HCT116 (cell line): ENCODE data around the gene CARNS1. TPM values are rescaled to one million over a fixed set of nuclear protein-coding genes. Genes with fewer than 3 reads are reported as not detected.

Source experiments
- ATAC-seq: fragments of 200-7000 bp; cut with Tn5 transposase; 2 replicates; pipeline ENCODE4 v1.9.1; 2020; ENCODE audit warnings: mild to moderate bottlenecking, moderate library complexity
- BruUV-seq: library from RNA; stranded (reverse); fragments of 400-500 nt; replicated peaks from 2 replicates; lab custom pipeline; 2021; lab: Mats Ljungman, UMichigan
- CTCF ChIA-PET: fragments of 300-600 bp; sonication (Branson Sonifier 250); formaldehyde crosslinking; loops from one replicate; lab custom pipeline; 2021; ENCODE audit warnings: antibody characterized with exemption; lab: Charles Lee
- POLR2A ChIA-PET: fragments of 300-600, 350-600 bp; sonication (Branson Sonifier 250); formaldehyde crosslinking; loops from one replicate; lab custom pipeline; 2021; ENCODE audit warnings: antibody characterized with exemption; lab: Charles Lee
- RAD21 ChIA-PET, 2 experiments: fragments of 300-600 bp; sonication (Branson Sonifier 250); formaldehyde crosslinking; loops; one replicate each; lab custom pipeline; 2023; ENCODE audit warnings: low total read pairs in 2 of 2; ENCODE audit not compliant: uncharacterized antibody in 2 of 2, unreplicated experiment in 2 of 2, low non-redundant PET in 1 of 2; lab: Charles Lee
- DNase-seq: peaks from one replicate; pipeline ENCODE4 v3.0.0-alpha.2; 2010; ENCODE audit warnings: low read depth, low spot score
- H2AFZ ChIP-seq: fragments of 200-600 bp; shearing (Covaris generic), sonication (generic); 2 replicates; pipeline ENCODE4 v1.6.1; 2017; ENCODE audit warnings: low read depth, mixed run types, mixed read lengths, antibody characterized with exemption, low read length; ENCODE audit not compliant: poor library complexity, severe bottlenecking
- H3K27ac ChIP-seq: 2 replicates; pipeline ENCODE4 v1.5.1; 2012; ENCODE audit warnings: low read depth, low read length
- H3K27me3 ChIP-seq: fragments of 200-600 bp; sonication (generic); 2 replicates; pipeline ENCODE4 v1.6.1; 2016; ENCODE audit warnings: mixed run types, low read length, mixed read lengths; ENCODE audit not compliant: insufficient read depth
- H3K36me3 ChIP-seq, 2 experiments: fragments of 200-500 bp in 1 of 2; fragments of 200-600 bp in 1 of 2; sonication (Bioruptor generic) in 1 of 2; sonication (generic) in 1 of 2; 2 replicates each; pipeline versions ENCODE4 v1.5.1 to v1.6.1; 2014 to 2016; ENCODE audit warnings: low read length in 2 of 2, inconsistent platforms in 1 of 2, mixed read lengths in 1 of 2, mixed run types in 1 of 2; ENCODE audit not compliant: insufficient read depth in 2 of 2, control insufficient read depth in 1 of 2
- H3K4me1 ChIP-seq, 2 experiments: fragments of 200-600 bp in 1 of 2; sonication (generic) in 1 of 2; 2 replicates each; pipeline versions ENCODE4 v1.5.1 to v1.6.1; 2012 to 2017; ENCODE audit warnings: low read length in 2 of 2, inconsistent platforms in 1 of 2, mild to moderate bottlenecking in 1 of 2, mixed read lengths in 1 of 2, mixed run types in 1 of 2, moderate library complexity in 1 of 2; ENCODE audit not compliant: insufficient read depth in 2 of 2, control insufficient read depth in 1 of 2
- H3K4me2 ChIP-seq: fragments of 200-600 bp; sonication (generic); 2 replicates; pipeline ENCODE4 v1.6.1; 2017; ENCODE audit warnings: mixed run types, low read length, mixed read lengths
- H3K4me3 ChIP-seq, 2 experiments: fragments of 200-600 bp in 1 of 2; sonication (generic) in 1 of 2; replicated peaks in 1 of 2; 2 replicates each; pipeline ENCODE4 v1.5.1; 2011 to 2016; ENCODE audit warnings: low read length in 2 of 2, control low read depth in 1 of 2, low read depth in 1 of 2, mild to moderate bottlenecking in 1 of 2, mixed read lengths in 1 of 2, mixed run types in 1 of 2
- H3K79me2 ChIP-seq: fragments of 200-600 bp; sonication (generic); 2 replicates; pipeline ENCODE4 v1.6.1; 2017; ENCODE audit warnings: mild to moderate bottlenecking, mixed run types, low read length, moderate library complexity, mixed read lengths; ENCODE audit not compliant: insufficient read depth
- H3K9ac ChIP-seq: fragments of 200-600 bp; sonication (generic); 2 replicates; pipeline ENCODE4 v1.6.1; 2016; ENCODE audit warnings: low read length, mixed read lengths
- H3K9me2 ChIP-seq: fragments of 200-600 bp; sonication (generic), shearing (Covaris generic); 2 replicates; pipeline ENCODE4 v1.6.1; 2017; ENCODE audit warnings: mixed run types, mild to moderate bottlenecking, moderate library complexity; ENCODE audit not compliant: insufficient read depth
- H3K9me3 ChIP-seq, 2 experiments: fragments of 200-500 bp in 1 of 2; fragments of 200-600 bp in 1 of 2; sonication (Bioruptor generic) in 1 of 2; sonication (generic) in 1 of 2; 2 replicates each; pipeline ENCODE4 v1.6.1; 2014 to 2017; ENCODE audit warnings: low read length in 2 of 2, mixed read lengths in 2 of 2, inconsistent platforms in 1 of 2, low read depth in 1 of 2, mild to moderate bottlenecking in 1 of 2, mixed run types in 1 of 2, moderate library complexity in 1 of 2; ENCODE audit not compliant: control insufficient read depth in 1 of 2, insufficient read depth in 1 of 2
- H4K20me1 ChIP-seq: fragments of 200-600 bp; sonication (generic), shearing (Covaris generic); 2 replicates; pipeline ENCODE4 v1.6.1; 2017; ENCODE audit warnings: mixed run types, mild to moderate bottlenecking, moderate library complexity; ENCODE audit not compliant: insufficient read depth
- CBX3 ChIP-seq: IDR thresholded peaks from 2 replicates; pipeline ENCODE4 v1.6.1; 2012; ENCODE audit warnings: low read depth
- CEBPB ChIP-seq: IDR thresholded peaks from 2 replicates; pipeline ENCODE4 v1.6.1; 2012; ENCODE audit warnings: low read depth
- CTCF ChIP-seq, 3 experiments: fragments of 200-600 bp in 1 of 3; sonication (generic) in 1 of 3; IDR thresholded peaks in 2 of 3; conservative IDR thresholded peaks in 1 of 3; 2 replicates each; pipeline ENCODE4 v1.5.1; 2012 to 2017; ENCODE audit warnings: low read depth in 2 of 3, low read length in 2 of 3, antibody characterized with exemption in 1 of 3, borderline replicate concordance in 1 of 3, control low read depth in 1 of 3, mild to moderate bottlenecking in 1 of 3, mixed read lengths in 1 of 3, mixed run types in 1 of 3, moderate library complexity in 1 of 3; ENCODE audit not compliant: insufficient read depth in 1 of 3
- ELF1 ChIP-seq: IDR thresholded peaks from 2 replicates; pipeline ENCODE4 v1.6.1; 2012; ENCODE audit warnings: low read depth, borderline replicate concordance
- EZH2phosphoT487 ChIP-seq: fragments of 200-600 bp; IDR thresholded peaks from 2 replicates; pipeline ENCODE4 v1.6.1; 2018; ENCODE audit warnings: antibody characterized with exemption, borderline replicate concordance
- FOSL1 ChIP-seq: IDR thresholded peaks from 2 replicates; pipeline ENCODE4 v1.6.1; 2012; ENCODE audit warnings: low read depth
- JUND ChIP-seq: IDR thresholded peaks from 2 replicates; pipeline ENCODE4 v1.6.1; 2012
- MAX ChIP-seq: IDR thresholded peaks from 2 replicates; pipeline ENCODE4 v1.6.1; 2012
- POLR2A ChIP-seq: IDR thresholded peaks from 2 replicates; pipeline ENCODE4 v1.7.0; 2011; ENCODE audit warnings: borderline replicate concordance; ENCODE audit not compliant: insufficient read depth, insufficient read length; ENCODE audit errors: extremely low read depth
- POLR2AphosphoS5 ChIP-seq: IDR thresholded peaks from 2 replicates; pipeline ENCODE4 v1.6.1; 2011; ENCODE audit warnings: mild to moderate bottlenecking, low read depth, low read length, moderate library complexity
- RAD21 ChIP-seq: IDR thresholded peaks from 2 replicates; pipeline ENCODE4 v1.6.1; 2012; ENCODE audit warnings: low read depth, mild to moderate bottlenecking
- REST ChIP-seq: IDR thresholded peaks from 2 replicates; pipeline ENCODE4 v1.6.1; 2012; ENCODE audit warnings: low read depth
- SIN3A ChIP-seq: IDR thresholded peaks from 2 replicates; pipeline ENCODE4 v1.6.1; 2012; ENCODE audit warnings: low read depth
- SP1 ChIP-seq: IDR thresholded peaks from 2 replicates; pipeline ENCODE4 v1.6.1; 2012; ENCODE audit warnings: low read depth
- SRF ChIP-seq: IDR thresholded peaks from 2 replicates; pipeline ENCODE4 v1.6.1; 2012; ENCODE audit warnings: low read depth
- TCF7L2 ChIP-seq: IDR thresholded peaks from 2 replicates; pipeline ENCODE4 v1.7.0; 2011; ENCODE audit warnings: borderline replicate concordance, inconsistent platforms; ENCODE audit not compliant: insufficient read depth, insufficient read length; ENCODE audit errors: extremely low read depth
- ZBTB33 ChIP-seq: IDR thresholded peaks from 2 replicates; pipeline ENCODE4 v1.6.1; 2011; ENCODE audit warnings: mild to moderate bottlenecking, low read length, moderate library complexity; ENCODE audit not compliant: insufficient replicate concordance; ENCODE audit errors: extremely low read depth
- ZFX ChIP-seq: fragments of 450-650 bp; IDR thresholded peaks from 2 replicates; pipeline ENCODE4 v1.6.1; 2017
- ZNF274 ChIP-seq: fragments of 200-500 bp; sonication (Bioruptor generic); IDR thresholded peaks from 2 replicates; pipeline ENCODE4 v1.6.1; 2014; ENCODE audit warnings: mild to moderate bottlenecking, low read depth, low read length, inconsistent platforms
- intact Hi-C: fragments of 100-400 bp; cut with micrococcal nuclease; formaldehyde crosslinking; loops from 2 replicates; pipeline ENCODE4 v1.10.0; 2022
- total RNA-seq: library from RNA; stranded (reverse); gene quantifications from one replicate; pipeline ENCODE4 v1.2.1, GENCODE V29; 2021; ENCODE audit not compliant: unreplicated experiment
- TF ChIP-seq, protein P1 (sequence below): IDR thresholded peaks from 2 replicates; pipeline ENCODE4 v1.6.1; 2012

Gene CARNS1
- total RNA-seq, 1 experiment from 2014 or later, result 1.0 TPM

DNA sequence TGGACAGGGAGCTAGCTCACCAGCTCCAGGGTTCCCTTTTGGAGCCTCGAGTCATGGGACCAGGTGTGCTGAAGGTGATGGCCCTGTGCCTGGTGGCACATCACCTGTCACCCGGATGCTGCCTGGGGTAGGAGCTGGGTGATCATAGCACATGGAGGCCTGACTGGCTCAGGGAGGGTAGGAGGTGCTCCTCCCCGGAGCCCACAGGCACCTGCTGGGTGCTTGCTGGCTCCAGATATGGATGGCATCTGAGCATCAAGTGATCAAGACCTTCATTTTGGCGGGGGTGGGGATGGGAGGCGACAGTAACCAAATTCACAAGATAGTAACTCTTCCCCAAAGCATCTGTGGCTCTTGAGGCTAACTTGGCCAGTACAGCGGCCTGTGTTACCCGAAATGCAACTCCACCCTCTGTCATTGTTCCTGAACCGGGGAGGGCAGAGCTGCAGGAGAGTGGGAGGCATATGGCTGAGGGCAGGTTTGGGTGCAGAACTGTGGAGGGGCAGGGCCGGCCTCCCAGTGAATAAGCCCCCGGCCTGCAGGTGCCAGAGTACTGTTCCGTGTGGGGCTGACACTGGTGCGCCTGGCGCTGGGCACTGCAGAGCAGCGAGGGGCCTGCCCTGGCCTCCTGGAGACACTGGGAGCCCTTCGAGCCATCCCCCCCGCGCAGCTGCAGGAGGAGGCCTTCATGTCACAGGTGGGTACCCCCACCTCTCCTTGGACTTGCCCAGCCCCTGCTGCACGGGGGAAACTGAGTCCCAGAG, 6.9 kb upstream of the CARNS1 start:
- ChIA-PET POLR2A (no interaction called here), RAD21 (no interaction called here), CTCF (no interaction called here)
- Histone ChIP-seq H3K9me3 (no peaks in the 10 kb centered on the region), H2AFZ (no peak overlapping the region), H3K4me1 (peaks cover 0 to 6% of the 10 kb centered on the region in 2 experiments; a peak in 2 of 4 replicates), H3K79me2 (no peaks in the 10 kb centered on the region), H3K9me2 (no peaks in the 10 kb centered on the region), H3K27me3 (no peaks in the 10 kb centered on the region), H3K27ac (no peak overlapping the region; the same call in 1 of the 2 replicates), H3K9ac (no peak overlapping the region), H4K20me1 (no peaks in the 10 kb centered on the region), H3K4me2 (no peak overlapping the region), H3K4me3 (no peak overlapping the region), H3K36me3 (no peaks in the 10 kb centered on the region)
- no peak for DNase-seq
- TF ChIP-seq POLR2AphosphoS5 (no peak), CTCF (IDR thresholded peaks at IDR 0.05 in 2 of 3, conservative IDR thresholded peaks at IDR 0.05 in 1 of 3; ENCODE audit: borderline replicate concordance in 1 of 3, insufficient read depth in 1 of 3, low read depth in 2 of 3, low read length in 2 of 3) (no peak), POLR2A (no peak), TCF7L2 (no peak), REST (no peak), ZFX (no peak), ELF1 (no peak), CEBPB (no peak), ZNF274 (no peak), MAX (no peak), CBX3 (no peak), RAD21 (no peak), JUND (no peak), FOSL1 (no peak), SIN3A (no peak), EZH2phosphoT487 (no peak), SRF (no peak), ZBTB33 (no peak), SP1 (no peak)
- TF ChIP-seq, protein P1, sequence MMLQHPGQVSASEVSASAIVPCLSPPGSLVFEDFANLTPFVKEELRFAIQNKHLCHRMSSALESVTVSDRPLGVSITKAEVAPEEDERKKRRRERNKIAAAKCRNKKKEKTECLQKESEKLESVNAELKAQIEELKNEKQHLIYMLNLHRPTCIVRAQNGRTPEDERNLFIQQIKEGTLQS, result no peak
- BruUV-seq, result no TSS peak
- no peak for ATAC-seq
- intact Hi-C loops, result no loop called here
